Left hindlimb (tissue), 1 donor: ENCODE results near the gene SH3RF3.
A peak's percentile ranks its signal among the peaks of the same experiment; 100 is the strongest.

ENCODE experiments used
- DNase-seq: peaks from one replicate; pipeline ENCODE4 v3.0.0-alpha.2; 2018

Gene SH3RF3

DNA sequence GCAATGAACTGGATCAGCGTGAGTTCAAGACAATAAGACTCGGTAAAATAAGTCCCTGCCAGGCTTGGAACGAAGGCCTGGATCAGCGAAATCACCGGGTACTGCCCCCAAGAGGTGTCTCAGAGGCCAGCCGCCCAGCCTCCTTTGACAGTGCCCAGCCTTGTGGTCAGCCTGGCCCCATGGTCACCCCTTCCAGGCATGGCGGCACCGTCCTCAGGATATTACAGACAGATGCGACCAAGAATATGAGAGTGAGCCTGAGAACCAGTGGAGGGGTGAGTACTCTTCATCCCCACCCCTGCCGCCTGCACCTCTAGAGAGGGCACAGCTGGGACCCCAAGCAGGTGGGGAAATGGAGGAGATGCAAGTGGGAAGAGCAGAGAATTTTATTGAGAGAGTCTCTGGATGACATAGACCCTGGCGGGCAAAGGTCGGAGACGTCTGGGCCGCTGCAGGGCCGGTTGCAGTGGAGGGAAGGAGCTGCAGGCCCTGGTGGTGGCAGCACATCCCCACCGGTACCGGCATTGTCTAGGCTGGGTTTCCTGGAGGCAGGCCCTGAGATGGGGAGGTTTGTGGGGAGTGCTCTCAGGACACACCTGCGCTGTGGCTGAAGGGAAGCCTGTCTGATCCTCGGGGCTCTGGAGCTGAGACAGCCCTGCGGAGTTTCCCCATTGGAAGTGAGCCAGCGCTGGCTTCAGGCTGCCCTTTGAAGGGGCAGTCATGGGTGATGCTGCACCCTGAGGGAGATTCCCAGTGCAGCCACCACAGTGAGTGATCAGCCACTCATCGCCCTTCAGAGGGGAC is 294.8 kb downstream of the SH3RF3 start:
- DNase-seq, result peak; percentile 18

DNA sequence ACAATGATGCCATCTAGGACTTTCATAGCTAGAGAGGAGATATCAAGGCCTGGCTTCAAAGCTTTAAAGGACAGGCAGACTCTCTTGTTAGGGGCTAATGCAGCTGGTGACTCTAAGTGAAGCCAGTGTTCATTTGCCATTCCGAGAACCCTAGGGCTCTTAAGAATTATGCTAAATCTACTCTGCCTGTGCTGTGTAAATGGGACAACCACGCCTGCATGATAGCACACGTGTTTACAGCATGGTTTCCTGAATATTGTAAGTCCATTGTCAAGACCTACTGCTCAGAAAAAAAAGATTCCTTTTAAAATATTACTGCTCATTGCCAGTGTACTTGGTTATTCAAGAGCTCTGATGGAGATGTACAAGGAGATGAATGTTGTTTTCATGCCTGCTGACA is 296.4 kb downstream of the SH3RF3 start:
- no peak for DNase-seq

DNA sequence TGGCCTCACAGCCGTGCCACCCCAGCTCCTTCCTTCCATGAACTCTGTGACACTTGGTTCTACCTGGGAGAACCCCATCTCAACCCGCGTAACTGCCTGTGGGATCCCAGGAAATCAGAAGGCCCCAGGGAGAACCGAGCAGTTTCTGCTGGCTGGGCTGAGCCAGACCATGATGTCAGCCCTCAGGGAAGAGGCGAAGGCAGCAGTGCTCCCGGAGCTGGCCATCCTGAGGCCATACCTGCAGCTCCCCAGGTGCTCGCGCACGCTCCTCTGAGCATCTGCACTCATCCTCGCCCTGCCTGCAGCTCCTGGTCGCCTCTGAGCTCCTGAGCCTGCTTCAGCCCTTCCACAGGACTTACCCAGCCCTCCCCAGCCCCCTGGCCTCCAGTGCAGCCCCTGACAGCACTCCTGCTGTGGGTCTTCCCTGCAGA is 298.7 kb downstream of the SH3RF3 start:
- DNase-seq, result peak; percentile 8

DNA sequence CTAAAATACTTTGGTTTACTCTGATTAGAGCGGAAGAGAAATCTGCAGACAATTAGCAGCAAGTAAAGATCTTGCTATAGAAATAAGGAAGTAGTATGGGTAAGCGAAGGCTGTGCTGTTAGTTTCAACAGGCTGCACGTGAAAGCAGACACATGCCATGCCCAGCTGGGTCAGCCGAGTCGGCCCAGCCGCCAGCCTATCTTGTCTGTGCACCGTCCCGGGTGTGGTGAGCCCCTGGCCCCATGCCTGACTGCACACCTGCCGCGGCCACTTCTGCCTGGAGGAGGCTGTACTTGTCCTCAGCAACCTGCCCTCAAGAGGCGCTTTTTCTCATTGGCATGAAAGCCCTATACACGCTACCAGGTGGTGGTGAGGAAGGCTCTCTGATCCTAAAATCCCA is 299.3 kb downstream of the SH3RF3 start:
- peak; percentile 16 for DNase-seq

DNA sequence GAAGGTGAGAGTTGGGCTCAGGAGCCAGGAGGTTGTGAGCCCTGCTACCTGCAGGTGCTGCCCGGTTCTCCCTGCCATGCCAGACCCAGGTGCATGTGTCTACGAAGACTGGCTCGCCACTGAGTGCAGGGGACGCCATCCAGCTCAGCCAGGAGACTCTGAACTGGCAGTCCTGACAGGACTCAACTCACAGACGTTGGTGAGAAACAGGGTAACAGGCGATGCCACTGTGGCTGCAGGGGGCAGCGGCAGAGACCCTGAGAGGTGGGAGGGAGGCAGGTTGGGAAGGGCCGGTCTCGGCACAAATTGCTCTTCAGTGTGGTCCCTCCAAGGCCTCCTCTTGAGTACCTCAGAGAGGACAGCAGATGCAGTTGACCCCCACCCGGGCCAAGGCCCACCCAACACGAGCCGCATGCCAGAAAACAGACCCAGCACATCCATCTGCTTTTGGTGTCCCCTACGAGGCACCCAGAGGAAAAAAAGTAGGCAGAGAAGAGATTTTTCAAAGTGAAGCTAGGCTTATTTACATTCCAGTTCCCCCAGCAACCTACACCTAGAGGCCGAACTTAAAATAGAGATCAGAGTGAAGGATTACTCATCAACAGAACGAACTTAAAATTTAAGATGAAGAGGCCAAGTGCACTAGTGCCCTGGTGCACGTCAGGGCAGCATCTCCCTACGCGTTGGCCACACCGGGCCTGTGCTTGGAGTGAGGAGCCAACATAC is 300.0 kb downstream of the SH3RF3 start:
- DNase-seq, result no peak

DNA sequence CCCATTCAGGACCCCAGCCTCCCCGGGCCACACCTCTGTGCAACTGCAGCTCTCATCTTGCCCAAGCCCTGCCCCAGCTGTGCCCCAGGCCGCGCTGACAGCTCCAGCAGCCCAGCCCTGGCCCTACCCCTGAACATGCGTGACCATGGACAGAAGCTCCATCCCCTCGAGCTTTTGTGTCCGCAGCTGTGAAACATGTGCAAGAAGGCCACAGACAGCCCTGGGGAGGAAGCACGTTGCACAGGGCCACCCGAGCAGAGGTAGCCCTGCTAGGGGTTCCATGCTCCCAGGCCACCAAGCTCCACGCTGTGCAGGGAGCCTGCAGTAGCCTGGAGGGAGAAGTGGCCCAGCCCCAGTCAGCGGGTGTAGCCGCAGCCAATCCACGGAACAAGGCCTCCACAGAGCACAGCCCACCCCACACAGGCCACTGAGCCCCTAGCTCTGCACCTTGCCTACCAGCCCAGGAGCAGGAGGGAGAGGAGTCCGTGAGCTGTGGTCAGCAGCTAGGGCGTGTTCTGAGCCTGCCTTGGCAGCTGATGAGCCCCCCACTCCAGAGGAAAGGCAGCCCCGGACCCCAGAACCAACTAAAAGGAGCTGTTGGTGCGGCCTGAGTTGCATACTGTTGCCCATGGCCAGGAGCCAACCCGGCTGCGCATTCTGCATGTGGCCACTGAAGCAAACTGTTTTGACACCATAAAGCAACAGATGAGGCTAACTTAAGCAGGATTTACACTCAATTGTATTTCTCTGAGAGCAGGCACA is 300.7 kb downstream of the SH3RF3 start:
- peak; percentile 17 for DNase-seq

DNA sequence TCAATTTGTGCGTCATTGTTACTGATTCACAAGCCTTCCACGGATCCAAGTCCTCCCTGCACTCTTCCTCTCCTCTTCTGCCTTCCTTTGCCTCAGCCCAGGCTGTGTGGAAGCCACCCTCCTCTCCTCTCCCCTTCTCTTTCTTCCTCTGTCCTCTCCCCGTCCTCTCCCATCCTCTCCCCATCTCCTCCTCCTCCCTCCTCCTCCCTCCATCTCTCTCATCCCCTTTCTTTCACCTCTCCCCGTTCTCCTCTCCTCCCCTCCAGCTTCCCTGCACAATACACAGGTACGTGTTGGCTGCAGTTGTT is 301.3 kb downstream of the SH3RF3 start:
- no peak for DNase-seq

DNA sequence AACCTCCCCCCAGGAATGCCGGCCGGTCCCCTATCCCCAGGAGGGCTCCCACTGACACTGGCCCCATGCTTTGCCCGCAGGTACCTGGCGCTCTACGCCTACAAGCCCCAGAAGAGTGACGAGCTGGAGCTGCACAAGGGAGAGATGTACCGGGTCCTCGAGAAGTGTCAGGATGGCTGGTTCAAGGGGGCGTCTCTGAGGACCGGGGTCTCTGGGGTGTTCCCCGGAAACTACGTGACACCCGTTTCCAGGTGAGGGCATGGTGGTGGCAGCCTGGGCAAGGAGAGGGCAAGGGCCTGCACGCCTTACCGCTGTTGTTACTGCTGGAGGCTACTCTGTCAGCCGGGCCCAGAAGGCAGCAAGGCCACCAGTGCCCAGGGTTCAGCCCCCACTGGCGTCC is 303.4 kb downstream of the SH3RF3 start:
- peak; percentile 18 for DNase-seq

DNA sequence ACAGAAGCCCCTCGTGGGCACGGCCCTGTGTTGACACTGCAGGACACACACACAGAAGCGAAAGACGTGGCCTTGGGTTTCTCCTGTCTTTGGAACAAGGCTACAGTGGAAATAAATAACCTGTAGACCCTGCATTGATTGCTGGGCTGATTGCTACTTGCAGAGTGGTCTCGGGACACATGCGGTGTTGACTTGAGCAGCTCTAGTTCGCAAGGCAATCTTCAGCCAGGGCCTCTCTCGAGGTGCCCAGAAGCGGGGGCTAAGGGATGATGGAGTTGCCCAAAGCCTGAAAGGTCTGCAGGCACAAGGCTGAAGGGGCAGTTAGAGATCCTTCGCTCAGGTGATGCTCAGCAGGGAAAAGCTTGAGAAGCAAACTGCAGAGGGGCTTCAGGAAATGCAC is 304.5 kb downstream of the SH3RF3 start:
- peak; percentile 10 for DNase-seq

DNA sequence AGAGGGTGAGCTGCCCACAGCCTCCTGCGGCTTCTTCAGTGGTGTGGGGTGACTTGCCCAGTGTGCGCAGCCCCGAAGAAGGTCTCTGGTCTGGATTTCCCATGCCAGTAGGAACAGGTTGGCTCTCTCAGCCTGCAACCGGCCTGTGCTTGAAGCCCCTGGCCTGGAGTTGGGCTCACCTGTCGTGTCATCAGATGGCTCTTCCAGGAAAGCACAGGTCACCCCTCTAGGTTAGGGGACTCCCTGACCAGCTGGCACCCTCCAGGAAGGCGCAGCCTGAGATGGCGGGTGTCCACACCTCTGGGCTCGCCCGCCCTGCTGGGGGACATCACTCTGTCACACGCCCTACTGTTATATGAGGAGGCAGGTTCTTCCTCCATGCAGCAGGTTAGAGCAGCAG is 304.9 kb downstream of the SH3RF3 start:
- peak; percentile 5 for DNase-seq

DNA sequence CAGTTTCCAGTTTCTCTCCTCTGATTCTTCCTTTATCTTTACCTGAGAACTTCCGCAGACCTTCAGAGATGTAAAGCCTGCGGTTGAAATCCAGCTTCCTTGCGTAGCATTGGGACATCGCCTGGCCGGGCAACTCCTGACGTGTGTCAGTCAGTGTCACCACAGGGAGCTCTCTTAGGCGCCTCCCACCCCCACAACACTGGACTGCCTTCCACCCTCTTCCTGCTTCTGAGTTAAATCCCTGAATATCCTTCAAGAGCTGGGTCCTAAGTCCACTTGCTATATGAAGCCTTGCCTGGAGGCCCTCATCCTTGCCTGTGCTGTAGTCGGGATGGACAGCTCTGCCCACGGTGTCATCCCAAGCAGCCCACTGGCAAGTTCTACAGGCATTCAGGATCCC is 305.3 kb downstream of the SH3RF3 start:
- DNase-seq, result peak; percentile 14

DNA sequence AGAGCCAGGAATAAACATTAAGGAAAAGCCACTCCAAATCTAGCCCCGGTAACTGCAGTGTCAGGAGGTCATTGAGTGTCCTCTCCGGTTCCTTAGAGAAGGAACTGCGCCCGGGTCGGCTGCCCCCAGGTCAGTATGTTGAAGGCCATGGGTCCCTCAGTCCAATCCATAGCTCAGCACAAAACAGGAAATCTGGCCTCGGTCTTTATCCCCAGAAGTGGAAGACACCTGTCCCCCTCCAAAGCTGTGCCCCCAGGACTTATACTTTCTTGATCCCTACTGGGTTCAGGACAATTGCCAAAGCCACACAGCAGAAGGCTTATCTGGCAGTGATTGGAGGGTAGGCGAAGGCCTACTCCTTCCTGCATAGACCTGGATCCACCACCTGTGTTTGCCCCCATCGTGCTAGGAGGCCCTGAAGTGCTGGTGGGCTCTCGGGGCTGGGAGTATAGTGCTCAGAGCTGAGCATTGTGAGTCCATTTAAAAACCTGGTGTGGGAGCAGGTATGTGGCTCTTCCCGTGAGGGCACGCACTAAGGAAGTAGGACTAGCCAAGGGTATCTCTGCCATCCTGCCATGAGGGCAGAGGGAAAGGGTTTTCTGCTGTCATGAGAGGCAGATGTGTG is 306.2 kb downstream of the SH3RF3 start:
- peak; percentile 12 for DNase-seq

DNA sequence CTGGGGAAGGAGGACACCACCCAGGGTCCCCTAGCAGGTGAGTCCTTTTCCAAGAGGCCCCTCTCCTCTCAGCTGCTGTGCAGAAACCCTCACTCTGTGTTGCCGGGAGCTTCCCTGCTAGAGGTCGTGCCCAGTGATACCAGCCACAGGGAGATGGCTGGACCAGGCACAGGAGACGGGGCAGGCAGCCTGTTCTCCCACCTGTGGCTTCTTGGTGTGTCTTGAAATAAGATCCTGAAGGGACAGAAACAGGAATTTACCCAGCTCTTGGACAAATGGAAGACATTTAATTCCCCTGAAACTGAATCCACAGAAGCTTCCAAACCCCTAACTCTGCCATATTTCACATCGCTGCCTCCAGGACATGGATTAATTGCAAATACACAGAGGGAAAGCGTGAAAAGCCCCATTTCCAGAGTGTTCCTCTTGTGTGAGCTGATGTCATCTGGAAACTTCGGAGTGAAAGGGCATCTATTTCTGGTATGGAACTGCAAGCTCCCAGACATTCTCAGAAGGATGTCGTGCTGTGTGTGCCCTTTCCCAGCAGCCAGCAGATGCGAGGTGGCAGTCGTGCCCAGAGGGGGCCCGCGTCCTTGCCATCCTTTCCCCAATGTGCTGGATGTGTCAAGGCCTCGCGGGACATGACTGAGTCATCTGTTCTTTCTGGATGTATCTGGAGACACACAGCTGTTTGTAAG is 307.0 kb downstream of the SH3RF3 start:
- peak; percentile 62 for DNase-seq

DNA sequence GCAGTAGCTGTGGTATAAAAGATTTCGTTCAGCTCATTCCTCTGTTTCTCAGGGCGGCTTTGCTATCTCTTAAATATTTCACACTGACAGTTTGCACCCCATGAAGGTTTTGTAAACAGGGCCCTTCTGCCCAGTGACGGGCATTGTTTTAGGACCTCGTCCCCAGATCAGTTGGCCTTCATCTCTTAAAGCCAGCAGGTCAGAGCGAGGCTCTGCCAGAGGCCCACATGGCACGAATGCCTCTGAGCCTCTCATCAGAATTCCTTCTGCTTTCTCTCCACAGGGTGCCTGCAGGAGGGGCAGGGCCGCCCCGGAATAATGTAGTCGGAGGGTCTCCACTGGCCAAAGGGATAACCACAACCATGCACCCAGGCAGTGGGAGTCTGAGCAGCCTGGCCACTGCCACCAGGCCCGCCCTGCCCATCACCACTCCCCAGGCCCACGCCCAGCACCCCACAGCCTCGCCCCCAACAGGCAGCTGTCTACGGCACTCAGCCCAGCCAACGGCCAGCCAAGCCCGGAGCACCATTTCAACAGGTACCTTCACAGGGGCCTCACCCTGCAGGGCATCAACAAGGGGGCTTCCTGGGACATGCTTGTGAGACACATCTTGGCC is 307.7 kb downstream of the SH3RF3 start:
- DNase-seq, result peak; percentile 26

DNA sequence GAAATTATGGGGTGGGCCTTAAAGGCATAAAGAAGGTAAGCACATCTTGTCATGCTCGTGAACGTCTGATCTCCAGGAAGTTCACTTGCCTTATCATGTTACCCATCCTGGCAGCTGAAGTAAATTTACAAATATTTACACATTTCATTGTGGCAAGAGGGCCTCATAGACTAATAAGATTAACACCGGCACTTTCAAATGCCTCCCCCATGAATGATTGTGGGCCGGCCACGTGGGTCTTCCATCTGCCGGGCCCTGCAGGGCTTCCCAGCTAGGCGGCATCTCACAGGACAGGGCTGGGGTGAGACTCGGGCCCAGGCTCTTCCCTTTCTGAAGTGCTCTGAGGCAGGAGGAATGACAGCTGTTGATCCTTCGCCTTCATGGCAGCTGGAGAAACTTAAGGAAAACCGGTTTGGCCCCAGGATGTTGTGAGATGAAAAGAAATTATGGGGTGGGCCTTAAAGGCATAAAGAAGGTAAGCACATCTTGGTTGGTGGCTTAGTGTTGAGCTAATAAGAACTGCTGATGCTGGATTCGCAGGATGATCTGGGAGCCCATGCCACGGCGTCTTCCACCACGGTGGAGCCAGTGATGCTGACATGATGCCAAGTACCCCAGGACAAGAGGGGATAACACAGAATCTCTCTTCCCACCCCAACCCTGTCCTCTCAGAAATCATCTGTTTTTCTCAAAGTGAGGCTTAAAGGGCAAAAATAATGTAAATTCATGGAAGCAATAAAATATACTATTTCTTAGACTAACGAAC is 308.5 kb downstream of the SH3RF3 start:
- peak; percentile 21 for DNase-seq

DNA sequence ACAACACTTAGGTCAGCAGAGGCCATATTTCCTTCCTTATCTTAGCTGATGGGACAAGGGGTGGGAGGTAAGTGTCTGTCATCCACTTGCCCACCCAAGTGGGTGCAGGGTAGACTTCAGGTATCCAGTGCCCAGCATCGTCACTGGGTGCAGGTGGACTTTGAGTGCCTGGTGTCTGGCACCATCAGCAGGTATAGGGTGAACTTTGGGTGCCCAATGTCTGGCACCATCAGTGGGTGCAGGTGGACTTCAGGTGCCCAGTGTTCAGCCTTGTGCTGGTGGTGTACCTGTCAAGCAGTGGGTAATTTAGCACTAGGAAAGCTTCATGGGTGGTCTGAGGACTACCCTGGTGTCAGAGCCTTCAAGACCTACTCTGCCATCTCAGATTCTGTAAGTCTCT is 309.1 kb downstream of the SH3RF3 start:
- DNase-seq, result peak; percentile 12

DNA sequence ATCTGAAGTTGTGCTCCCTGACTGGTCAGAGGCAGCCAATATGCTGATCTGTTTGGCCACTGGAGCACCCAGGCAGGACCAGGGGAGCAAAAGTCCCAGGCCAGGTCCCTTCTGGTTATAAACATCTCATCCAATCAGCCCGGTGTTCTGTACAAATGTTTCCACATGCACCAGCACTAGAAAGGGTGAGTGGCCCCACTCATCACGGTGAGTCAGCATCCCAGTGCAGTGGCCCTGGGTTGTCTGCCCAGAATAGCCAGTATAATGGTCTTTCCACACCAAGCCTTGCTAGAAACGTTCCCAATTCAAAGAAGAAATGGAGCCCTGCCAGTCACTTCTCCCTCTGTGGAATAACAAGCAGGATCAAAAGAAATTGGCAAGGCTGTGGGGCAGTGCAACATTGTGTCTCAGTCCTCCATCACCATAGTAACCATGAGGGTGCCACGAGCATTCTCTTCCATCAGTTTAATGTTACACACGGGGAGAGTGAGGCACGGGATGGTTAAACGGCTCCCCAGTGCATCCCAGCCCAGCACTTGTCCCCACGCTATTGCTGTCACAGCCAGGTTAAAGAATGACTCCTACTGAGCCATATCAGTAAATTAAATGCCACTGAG is 309.9 kb downstream of the SH3RF3 start:
- DNase-seq, result peak; percentile 33

DNA sequence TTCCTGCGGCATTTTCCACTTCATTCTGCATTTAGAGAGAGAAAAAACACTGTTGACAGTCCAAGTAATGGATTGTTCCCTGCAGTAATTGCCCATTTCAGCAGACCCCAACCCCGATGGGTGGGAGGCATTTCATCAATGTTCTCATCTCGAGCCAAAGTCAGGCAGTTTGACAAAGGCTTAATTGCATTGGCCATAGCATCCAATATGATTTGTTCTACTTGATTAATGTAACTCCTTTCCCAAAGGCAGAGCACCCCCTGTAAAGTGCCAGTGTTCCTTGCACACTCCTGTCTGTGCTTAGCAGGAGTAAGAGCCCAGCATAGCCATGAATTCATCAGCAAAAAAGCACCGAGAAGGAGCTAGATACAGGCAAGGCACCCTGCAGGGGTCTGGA is 310.4 kb downstream of the SH3RF3 start:
- no peak for DNase-seq

DNA sequence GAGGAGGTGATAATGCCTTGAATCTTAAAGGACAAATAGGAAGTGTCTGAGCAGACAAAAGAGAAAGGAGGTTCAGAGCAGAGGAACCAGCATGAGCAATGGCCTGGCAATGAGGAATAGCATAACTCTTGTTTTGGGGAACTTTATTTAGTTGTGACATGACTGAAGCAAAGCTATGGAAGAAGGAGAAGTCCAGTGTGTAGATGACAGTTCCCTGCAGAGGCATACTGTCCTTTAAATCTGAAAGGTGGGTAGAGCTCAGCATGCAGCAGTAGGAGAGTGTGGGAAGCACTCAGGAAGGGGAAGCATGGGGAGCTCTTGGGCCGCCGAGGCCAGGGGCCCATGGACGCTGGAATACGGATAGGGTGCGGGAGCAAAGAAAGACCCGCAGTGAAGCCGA is 311.0 kb downstream of the SH3RF3 start:
- peak; percentile 5 for DNase-seq

DNA sequence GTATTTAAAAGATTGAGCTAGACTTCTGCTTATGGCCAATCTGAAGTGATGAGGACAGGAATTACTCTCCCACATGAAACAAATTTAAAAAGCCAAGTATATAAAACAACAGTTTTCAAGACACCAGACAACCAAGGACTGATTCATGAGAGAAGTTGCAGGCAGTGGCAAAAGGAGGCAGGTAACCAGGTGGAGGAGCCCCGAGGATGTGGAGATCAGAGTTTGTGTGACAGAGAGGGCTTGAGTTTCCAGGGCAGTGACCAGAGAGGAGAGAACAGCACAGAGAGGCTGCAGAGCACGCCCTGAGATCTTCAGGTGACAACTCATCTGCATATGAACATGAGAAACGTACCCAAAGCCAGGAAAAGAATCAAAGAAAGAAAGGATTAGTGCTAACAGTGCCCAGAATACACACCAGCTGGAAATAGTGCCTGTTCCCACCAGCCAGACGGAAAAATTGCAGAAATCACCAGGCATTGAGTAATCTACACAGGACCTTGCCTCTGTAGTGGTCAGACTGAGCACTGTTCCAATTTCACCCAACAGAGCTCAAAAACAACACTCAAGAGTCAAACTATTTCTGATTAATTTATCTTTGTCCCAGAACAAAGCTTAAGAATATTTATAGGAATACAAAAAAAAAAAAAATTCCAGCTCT is 311.6 kb downstream of the SH3RF3 start:
- DNase-seq, result peak; percentile 10
